Rectal smooth muscle tissue (tissue), 1 donor: ENCODE measurements around the gene KRTAP1-3.
"Not testable (repeated sequence)": the region's sequence is repeated elsewhere in the genome, so short reads cannot be mapped to it uniquely, and the experiment has no call there.

Experiments used
- H3K27ac ChIP-seq: one replicate; pipeline ENCODE4 v1.7.0; 2013; ENCODE audit warnings: low read depth, low read length, inconsistent platforms
- H3K27me3 ChIP-seq: one replicate; pipeline ENCODE4 v1.7.0; 2013; ENCODE audit warnings: low read length; ENCODE audit not compliant: control insufficient read depth, insufficient read depth
- H3K36me3 ChIP-seq: one replicate; pipeline ENCODE4 v1.7.0; 2013; ENCODE audit warnings: low read length; ENCODE audit not compliant: control insufficient read depth, insufficient read depth
- H3K4me1 ChIP-seq: one replicate; pipeline ENCODE4 v1.7.0; 2013; ENCODE audit warnings: low read length; ENCODE audit not compliant: control insufficient read depth, insufficient read depth
- H3K4me3 ChIP-seq: one replicate; pipeline ENCODE4 v1.7.0; 2013; ENCODE audit warnings: low read length
- H3K9ac ChIP-seq: one replicate; pipeline ENCODE4 v1.7.0; 2013; ENCODE audit warnings: low read length

The KRTAP1-3 gene

DNA sequence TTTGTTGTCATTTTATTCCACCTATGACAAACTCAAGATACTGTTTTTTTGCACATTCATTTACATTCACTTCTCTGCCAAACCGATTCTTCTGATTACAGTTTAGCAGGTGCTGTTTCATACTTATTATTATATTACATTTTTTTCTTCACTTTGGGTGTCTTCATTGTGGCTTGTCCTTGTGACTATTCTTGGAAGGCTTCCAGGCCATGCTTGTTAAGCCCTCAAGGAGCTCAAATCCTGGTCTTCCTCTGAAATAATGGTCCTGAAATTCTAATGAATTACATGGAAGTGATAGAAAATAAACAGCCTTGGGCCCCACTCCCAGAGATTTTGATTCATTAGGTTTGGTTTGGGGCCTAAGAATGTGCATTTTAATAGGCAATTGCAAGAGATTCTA is 29.6 kb upstream of the KRTAP1-3 start:
- Histone ChIP-seq H3K27ac (no peak overlapping the region), H3K4me3 (no peak overlapping the region), H3K9ac (no peak overlapping the region), H3K27me3 (peaks cover 2% of the 10 kb centered on the region), H3K4me1 (no peaks in the 10 kb centered on the region), H3K36me3 (no peaks in the 10 kb centered on the region)

- peaks cover 3% of the 10 kb centered on the region for H3K27me3 ChIP-seq
- no peak overlapping the region for H3K9ac ChIP-seq
- H3K4me3 ChIP-seq = no peak overlapping the region
- H3K4me1 ChIP-seq = no peaks in the 10 kb centered on the region
- H3K36me3 ChIP-seq = no peaks in the 10 kb centered on the region
- no peak overlapping the region for H3K27ac ChIP-seq
Measured at GRCh38 chr17:41063449-41063848, 28.8 kb upstream of the KRTAP1-3 start.

- Histone ChIP-seq H3K27ac (no peak overlapping the region), H3K4me3 (no peak overlapping the region), H3K27me3 (peaks cover 3% of the 10 kb centered on the region), H3K9ac (no peak overlapping the region), H3K4me1 (no peaks in the 10 kb centered on the region), H3K36me3 (no peaks in the 10 kb centered on the region)
Measured at GRCh38 chr17:41061964-41062363, 27.3 kb upstream of the KRTAP1-3 start.

DNA sequence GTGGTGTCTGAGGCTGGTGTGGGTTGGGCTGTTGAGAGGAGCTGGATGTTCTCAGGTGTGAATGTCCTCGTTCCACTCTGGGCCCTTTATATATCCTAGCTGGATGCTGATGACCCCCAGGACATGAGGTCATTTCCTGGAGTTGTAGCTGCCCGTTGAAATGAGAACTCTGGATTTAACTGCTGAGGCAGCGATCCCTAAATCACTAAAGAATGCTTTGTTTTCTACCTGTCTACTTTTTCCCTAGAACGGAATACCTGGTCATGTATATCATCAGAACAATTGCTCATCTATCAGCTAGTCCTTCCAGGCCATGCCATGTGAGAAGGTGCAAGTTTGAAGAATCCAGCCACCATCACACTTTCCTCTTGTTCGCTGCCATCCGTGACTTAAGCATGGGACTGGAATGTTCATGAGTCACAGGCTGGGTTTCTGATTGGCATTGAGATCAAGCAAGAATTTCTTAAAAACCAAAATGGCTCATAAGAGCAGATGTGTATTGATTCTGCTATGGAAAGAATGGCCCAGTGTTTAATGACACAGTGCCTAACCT is 25.5 kb upstream of the KRTAP1-3 start, which contains the start of gene KRTAP2-3:
Gene KRTAP2-3 (minus strand): TSS at position 63 of the 553 bp plus-strand sequence. CDS start 64 bp downstream, outside the sequence.
- H3K4me1 ChIP-seq = no peaks in the 10 kb centered on the region
- H3K9ac ChIP-seq = no peak within 1 kb of the TSS
- H3K4me3 ChIP-seq = no peak within 1 kb of the TSS
- no peak within 1 kb of the TSS for H3K27ac ChIP-seq
- H3K27me3 ChIP-seq = peaks cover 3% of the 10 kb centered on the region
- no peaks in the 10 kb centered on the region for H3K36me3 ChIP-seq

- not testable (repeated sequence) for H3K9ac ChIP-seq, H3K27ac ChIP-seq, H3K4me3 ChIP-seq, H3K4me1 ChIP-seq, H3K36me3 ChIP-seq, H3K27me3 ChIP-seq
Measured at GRCh38 chr17:41059276-41060051, 24.8 kb upstream of the KRTAP1-3 start.

- no peak overlapping the region for H3K27ac ChIP-seq
Measured at GRCh38 chr17:41058741-41059140, 24.1 kb upstream of the KRTAP1-3 start.

GRCh38 chr17:41057547-41057946 is 22.9 kb upstream of the KRTAP1-3 start:
- no peak overlapping the region for H3K27ac ChIP-seq
- no peak overlapping the region for H3K9ac ChIP-seq
- no peak overlapping the region for H3K4me3 ChIP-seq
- H3K36me3 ChIP-seq = no peaks in the 10 kb centered on the region
- no peaks in the 10 kb centered on the region for H3K4me1 ChIP-seq
- peaks cover 3% of the 10 kb centered on the region for H3K27me3 ChIP-seq

More at GRCh38 chr17:41058741-41059140, 24.1 kb upstream of the KRTAP1-3 start:
- Histone ChIP-seq H3K9ac (no peak overlapping the region), H3K27me3 (peaks cover 3% of the 10 kb centered on the region), H3K4me3 (no peak overlapping the region), H3K4me1 (no peaks in the 10 kb centered on the region), H3K36me3 (no peaks in the 10 kb centered on the region)

GRCh38 chr17:41055130-41055529 is 20.5 kb upstream of the KRTAP1-3 start, which contains the start of gene KRTAP2-2:
Gene KRTAP2-2 (minus strand): TSS chr17:41055230. CDS start chr17:41055211, 19 bp downstream.
- H3K4me3 ChIP-seq, H3K27me3 ChIP-seq, H3K36me3 ChIP-seq, H3K4me1 ChIP-seq, H3K27ac ChIP-seq, H3K9ac ChIP-seq: not testable (repeated sequence)

DNA sequence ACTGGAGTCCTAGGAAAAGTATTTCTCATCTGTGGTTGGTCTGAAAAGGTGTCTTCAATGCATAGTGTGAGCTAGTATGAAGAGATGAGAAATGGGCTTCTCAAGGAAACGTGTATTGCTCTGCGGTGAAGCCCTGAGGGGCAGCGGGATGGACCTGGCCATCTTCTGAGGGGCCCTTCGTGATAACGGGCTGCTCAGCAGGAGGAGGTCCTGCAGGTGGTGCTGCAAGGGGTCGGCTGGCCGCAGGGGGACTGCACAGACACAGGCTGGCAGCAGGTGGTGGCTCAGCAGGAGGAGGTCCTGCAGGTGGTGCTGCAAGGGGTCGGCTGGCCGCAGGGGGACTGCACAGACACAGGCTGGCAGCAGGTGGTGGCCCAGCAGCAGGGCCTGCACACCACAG is 19.9 kb upstream of the KRTAP1-3 start:
- not testable (repeated sequence) for H3K27me3 ChIP-seq, H3K4me3 ChIP-seq, H3K4me1 ChIP-seq, H3K27ac ChIP-seq, H3K36me3 ChIP-seq, H3K9ac ChIP-seq

DNA sequence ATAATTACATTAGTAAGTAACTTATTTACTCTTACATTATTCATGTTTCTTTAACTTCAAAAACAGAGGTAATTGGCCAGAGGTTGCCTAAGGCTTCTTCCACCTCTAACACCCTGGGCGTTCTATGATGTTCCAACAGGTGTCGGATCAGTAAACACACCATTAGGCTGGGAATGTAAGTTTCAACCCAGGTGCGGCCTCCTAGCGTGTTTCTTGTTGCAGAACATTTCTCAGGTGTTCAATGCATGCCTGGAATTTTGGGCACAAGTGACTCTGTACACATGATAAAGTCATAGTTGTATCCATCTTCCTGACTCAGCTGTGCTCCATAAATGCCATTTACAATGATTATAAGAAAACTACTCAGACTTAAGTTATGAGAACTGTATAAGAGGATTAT is 19.4 kb upstream of the KRTAP1-3 start:
- H3K9ac ChIP-seq = no peak overlapping the region
- no peaks in the 10 kb centered on the region for H3K4me1 ChIP-seq
- no peaks in the 10 kb centered on the region for H3K36me3 ChIP-seq
- no peaks in the 10 kb centered on the region for H3K27me3 ChIP-seq
- no peak overlapping the region for H3K27ac ChIP-seq
- no peak overlapping the region for H3K4me3 ChIP-seq

GRCh38 chr17:41052566-41052965 is 17.9 kb upstream of the KRTAP1-3 start:
- no peak overlapping the region for H3K27ac ChIP-seq
- no peak overlapping the region for H3K4me3 ChIP-seq
- no peak overlapping the region for H3K9ac ChIP-seq
- no peaks in the 10 kb centered on the region for H3K27me3 ChIP-seq
- H3K36me3 ChIP-seq = no peaks in the 10 kb centered on the region
- H3K4me1 ChIP-seq = no peaks in the 10 kb centered on the region

DNA sequence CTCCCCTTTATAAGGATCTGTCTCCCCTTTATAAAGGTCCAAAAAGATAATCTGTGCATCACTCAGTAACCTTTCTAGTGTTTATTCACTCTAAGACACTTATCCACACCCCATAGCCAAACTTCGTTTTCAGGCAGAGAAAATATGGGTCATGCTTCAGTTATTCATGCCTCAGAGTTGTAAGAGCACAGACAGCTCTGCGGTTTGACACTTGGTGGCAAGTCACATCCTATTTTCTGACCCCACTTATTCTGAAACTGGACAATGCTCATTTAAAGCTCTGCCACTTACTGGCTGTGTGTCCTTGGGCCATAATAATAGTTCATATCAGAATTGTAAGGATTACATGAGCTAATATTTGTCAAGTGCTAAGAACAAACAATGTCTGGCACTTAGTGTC is 14.4 kb upstream of the KRTAP1-3 start:
- no peak overlapping the region for H3K9ac ChIP-seq
- H3K27ac ChIP-seq = no peak overlapping the region
- no peaks in the 10 kb centered on the region for H3K27me3 ChIP-seq
- no peaks in the 10 kb centered on the region for H3K36me3 ChIP-seq
- no peaks in the 10 kb centered on the region for H3K4me1 ChIP-seq
- no peak overlapping the region for H3K4me3 ChIP-seq

DNA sequence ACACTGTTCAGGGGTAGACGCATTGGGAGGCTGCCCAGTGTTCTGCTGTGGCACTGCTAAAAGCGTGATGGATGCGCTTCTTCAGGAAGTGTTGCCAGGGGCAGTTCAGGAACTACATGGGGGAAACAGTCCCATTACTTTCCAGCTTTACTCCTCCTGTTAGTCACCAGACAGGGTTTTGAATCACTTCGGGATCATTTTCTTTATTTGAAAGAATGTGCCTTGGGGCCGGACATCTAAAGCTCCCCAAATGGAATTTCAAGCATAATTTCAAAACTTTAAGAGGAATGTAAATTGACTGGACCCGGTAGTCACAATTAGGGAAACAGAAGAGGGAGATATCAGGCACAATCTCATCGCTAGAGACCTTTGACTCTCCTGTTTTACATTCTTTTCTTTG is 13.8 kb upstream of the KRTAP1-3 start:
- Histone ChIP-seq H3K4me3 (no peak overlapping the region), H3K27me3 (no peaks in the 10 kb centered on the region), H3K36me3 (no peaks in the 10 kb centered on the region)

More for the DNA sequence above, 13.8 kb upstream of the KRTAP1-3 start:
- Histone ChIP-seq H3K4me1 (no peaks in the 10 kb centered on the region), H3K27ac (no peak overlapping the region), H3K9ac (no peak overlapping the region)
